Measurements from ENCODE around the gene ITPR1. TPM values are rescaled to one million over a fixed set of nuclear protein-coding genes. Genes with fewer than 3 reads are reported as not detected.

Gene ITPR1
- total RNA-seq, 2 experiments from 2014 or later: 58.4 to 59.5 TPM

- no peak overlapping the region for H3K27ac Mint-ChIP-seq
- no peaks in the 10 kb centered on the region for H3K9me3 Mint-ChIP-seq
- DNase-seq: no peak
- H3K27me3 Mint-ChIP-seq: no peaks in the 10 kb centered on the region
- H3K4me1 Mint-ChIP-seq: peaks cover 40% of the 10 kb centered on the region
- peaks cover 13% of the 10 kb centered on the region for H3K36me3 Mint-ChIP-seq
- H3K4me3 Mint-ChIP-seq: no peak overlapping the region
Observed at GRCh38 chr3:4529876-4530588, 36.9 kb downstream of the ITPR1 start.

GRCh38 chr3:4531478-4532025 is 38.4 kb downstream of the ITPR1 start:
- Mint-ChIP-seq H3K4me3 (no peak overlapping the region), H3K27ac (no peak overlapping the region), H3K27me3 (no peaks in the 10 kb centered on the region), H3K9me3 (no peaks in the 10 kb centered on the region), H3K4me1 (peaks cover 41% of the 10 kb centered on the region), H3K36me3 (peaks cover 14% of the 10 kb centered on the region)
- DNase-seq: no peak

- Mint-ChIP-seq H3K36me3 (peaks cover 24% of the 10 kb centered on the region), H3K9me3 (peaks cover 6% of the 10 kb centered on the region), H3K4me1 (peaks cover 43% of the 10 kb centered on the region), H3K27ac (no peak overlapping the region), H3K27me3 (no peaks in the 10 kb centered on the region), H3K4me3 (no peak overlapping the region)
- no peak for DNase-seq
Observed at GRCh38 chr3:4532535-4533112, 39.5 kb downstream of the ITPR1 start.

GRCh38 chr3:4533489-4534443 is 40.6 kb downstream of the ITPR1 start:
- Mint-ChIP-seq H3K27ac (no peak overlapping the region), H3K9me3 (peaks cover 9% of the 10 kb centered on the region), H3K4me3 (no peak overlapping the region), H3K36me3 (peaks cover 34% of the 10 kb centered on the region), H3K27me3 (no peaks in the 10 kb centered on the region), H3K4me1 (peaks cover 41% of the 10 kb centered on the region)
- no peak for DNase-seq

GRCh38 chr3:4534906-4535305 is 41.8 kb downstream of the ITPR1 start:
- H3K27ac Mint-ChIP-seq: no peak overlapping the region

GRCh38 chr3:4536260-4536659 is 43.1 kb downstream of the ITPR1 start:
- Mint-ChIP-seq H3K36me3 (peaks cover 32% of the 10 kb centered on the region), H3K27me3 (no peaks in the 10 kb centered on the region), H3K9me3 (peaks cover 9% of the 10 kb centered on the region), H3K4me3 (no peak overlapping the region), H3K27ac (no peak overlapping the region), H3K4me1 (peaks cover 30% of the 10 kb centered on the region)
- no peak for DNase-seq

More at GRCh38 chr3:4534906-4535305, 41.8 kb downstream of the ITPR1 start:
- no peak overlapping the region for H3K4me3 Mint-ChIP-seq
- peaks cover 9% of the 10 kb centered on the region for H3K9me3 Mint-ChIP-seq
- no peak for DNase-seq
- peaks cover 37% of the 10 kb centered on the region for H3K36me3 Mint-ChIP-seq
- H3K27me3 Mint-ChIP-seq: no peaks in the 10 kb centered on the region
- peaks cover 34% of the 10 kb centered on the region for H3K4me1 Mint-ChIP-seq

- Mint-ChIP-seq H3K4me1 (peaks cover 9% of the 10 kb centered on the region), H3K4me3 (no peak overlapping the region), H3K27ac (no peak overlapping the region), H3K9me3 (peaks cover 9% of the 10 kb centered on the region), H3K27me3 (no peaks in the 10 kb centered on the region), H3K36me3 (peaks cover 36% of the 10 kb centered on the region)
- DNase-seq: no peak
Observed at GRCh38 chr3:4540267-4540666, 47.1 kb downstream of the ITPR1 start.

GRCh38 chr3:4543110-4543509 is 50.0 kb downstream of the ITPR1 start:
- Mint-ChIP-seq H3K9me3 (peaks cover 3% of the 10 kb centered on the region), H3K27ac (no peak overlapping the region), H3K4me1 (peaks cover 13% of the 10 kb centered on the region), H3K36me3 (peaks cover 14% of the 10 kb centered on the region), H3K4me3 (no peak overlapping the region), H3K27me3 (no peaks in the 10 kb centered on the region)
- no peak for DNase-seq

GRCh38 chr3:4546346-4547178 is 53.4 kb downstream of the ITPR1 start:
- Mint-ChIP-seq H3K27me3 (no peaks in the 10 kb centered on the region), H3K36me3 (peaks cover 10% of the 10 kb centered on the region), H3K27ac (peak overlapping the region; percentile 2), H3K9me3 (no peaks in the 10 kb centered on the region), H3K4me3 (no peak overlapping the region), H3K4me1 (peaks cover 19% of the 10 kb centered on the region)
- no peak for DNase-seq

- Mint-ChIP-seq H3K9me3 (no peaks in the 10 kb centered on the region), H3K4me1 (peaks cover 25% of the 10 kb centered on the region), H3K36me3 (peaks cover 12% of the 10 kb centered on the region), H3K27me3 (no peaks in the 10 kb centered on the region), H3K27ac (no peak overlapping the region), H3K4me3 (no peak overlapping the region)
- DNase-seq: no peak
Observed at GRCh38 chr3:4547799-4548198, 54.7 kb downstream of the ITPR1 start.

GRCh38 chr3:4548356-4548755 is 55.2 kb downstream of the ITPR1 start:
- no peak for DNase-seq
- H3K36me3 Mint-ChIP-seq: peaks cover 13% of the 10 kb centered on the region
- peaks cover 27% of the 10 kb centered on the region for H3K4me1 Mint-ChIP-seq
- H3K27ac Mint-ChIP-seq: no peak overlapping the region
- no peaks in the 10 kb centered on the region for H3K27me3 Mint-ChIP-seq
- H3K4me3 Mint-ChIP-seq: no peak overlapping the region
- no peaks in the 10 kb centered on the region for H3K9me3 Mint-ChIP-seq

- no peaks in the 10 kb centered on the region for H3K27me3 Mint-ChIP-seq
- H3K27ac Mint-ChIP-seq: no peak overlapping the region
- DNase-seq: no peak
- peaks cover 13% of the 10 kb centered on the region for H3K36me3 Mint-ChIP-seq
- H3K4me1 Mint-ChIP-seq: peaks cover 27% of the 10 kb centered on the region
- H3K4me3 Mint-ChIP-seq: no peak overlapping the region
- H3K9me3 Mint-ChIP-seq: no peaks in the 10 kb centered on the region
Observed at GRCh38 chr3:4548780-4549179, 55.6 kb downstream of the ITPR1 start.

- Mint-ChIP-seq H3K27me3 (no peaks in the 10 kb centered on the region), H3K9me3 (no peaks in the 10 kb centered on the region), H3K36me3 (peaks cover 22% of the 10 kb centered on the region), H3K4me1 (peaks cover 29% of the 10 kb centered on the region), H3K4me3 (no peak overlapping the region), H3K27ac (no peak overlapping the region)
- DNase-seq: no peak
Observed at GRCh38 chr3:4549896-4550295, 56.7 kb downstream of the ITPR1 start.

GRCh38 chr3:4551051-4551711 is 58.0 kb downstream of the ITPR1 start:
- Mint-ChIP-seq H3K27me3 (no peaks in the 10 kb centered on the region), H3K36me3 (peaks cover 25% of the 10 kb centered on the region), H3K4me3 (no peak overlapping the region), H3K9me3 (peaks cover 2% of the 10 kb centered on the region), H3K4me1 (peaks cover 28% of the 10 kb centered on the region), H3K27ac (no peak overlapping the region)
- DNase-seq: no peak
